GM12865 (cell line): ENCODE data around the gene RPS19BP1.
A peak's percentile ranks its signal among the peaks of the same experiment; 100 is the strongest.

Experiments
- DNase-seq: peaks from one replicate; pipeline ENCODE4 v3.0.0; 2010; ENCODE audit warnings: low read depth
- H3K4me3 ChIP-seq: 2 replicates; pipeline ENCODE4 v1.5.1; 2011; ENCODE audit warnings: mild to moderate bottlenecking, low read depth, low read length, control low read depth
- TF ChIP-seq, protein P1 (sequence below): IDR thresholded peaks from 2 replicates; pipeline ENCODE4 v1.5.1; 2011; ENCODE audit warnings: low read length, control low read depth, low read depth, inconsistent platforms; ENCODE audit not compliant: insufficient read depth; ENCODE audit errors: missing control alignments

The RPS19BP1 gene, protein sequence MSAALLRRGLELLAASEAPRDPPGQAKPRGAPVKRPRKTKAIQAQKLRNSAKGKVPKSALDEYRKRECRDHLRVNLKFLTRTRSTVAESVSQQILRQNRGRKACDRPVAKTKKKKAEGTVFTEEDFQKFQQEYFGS

DNA sequence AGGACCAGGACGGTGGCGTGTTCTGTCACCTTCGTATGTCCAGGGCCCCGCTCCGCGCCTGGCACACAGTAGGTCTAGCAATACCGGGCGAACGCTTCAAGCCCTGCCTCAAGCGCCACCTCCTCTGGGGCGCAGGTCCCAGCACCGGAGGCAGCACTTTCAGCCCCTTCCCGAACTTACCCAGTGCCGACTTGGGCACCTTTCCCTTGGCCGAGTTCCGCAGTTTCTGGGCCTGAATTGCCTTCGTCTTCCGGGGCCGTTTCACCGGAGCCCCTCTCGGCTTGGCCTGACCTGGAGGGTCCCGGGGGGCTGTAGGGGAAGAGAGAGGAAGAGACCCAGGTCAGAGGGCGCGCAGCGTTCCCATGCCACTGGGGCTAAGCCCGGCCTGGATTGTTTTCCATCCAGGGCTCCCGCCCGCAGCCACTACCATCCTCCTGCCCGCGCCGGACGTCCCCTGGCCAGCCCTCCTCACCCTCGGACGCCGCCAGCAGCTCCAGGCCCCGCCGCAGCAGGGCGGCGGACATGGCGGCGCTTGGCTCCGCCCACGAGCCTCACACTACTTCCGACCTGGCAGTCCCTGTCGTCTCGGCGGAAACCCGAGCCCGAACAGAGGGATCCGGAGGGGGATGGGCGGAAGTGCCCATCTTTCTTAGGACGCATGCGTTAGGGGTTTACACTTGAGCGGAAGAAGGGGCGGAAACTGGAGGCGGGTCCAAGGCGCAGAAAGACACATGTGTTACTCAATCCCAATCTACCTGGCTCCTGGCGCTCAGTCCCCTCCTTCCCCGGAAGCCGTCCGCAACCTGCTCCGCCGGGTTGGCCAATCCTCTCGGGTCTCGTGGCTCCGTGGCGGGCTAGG, at the start of gene RPS19BP1:
RPS19BP1 (minus strand) TSS at position 534 of the 859 bp plus-strand sequence; CDS start at position 524, 10 bp downstream.
- TF ChIP-seq, protein P1, sequence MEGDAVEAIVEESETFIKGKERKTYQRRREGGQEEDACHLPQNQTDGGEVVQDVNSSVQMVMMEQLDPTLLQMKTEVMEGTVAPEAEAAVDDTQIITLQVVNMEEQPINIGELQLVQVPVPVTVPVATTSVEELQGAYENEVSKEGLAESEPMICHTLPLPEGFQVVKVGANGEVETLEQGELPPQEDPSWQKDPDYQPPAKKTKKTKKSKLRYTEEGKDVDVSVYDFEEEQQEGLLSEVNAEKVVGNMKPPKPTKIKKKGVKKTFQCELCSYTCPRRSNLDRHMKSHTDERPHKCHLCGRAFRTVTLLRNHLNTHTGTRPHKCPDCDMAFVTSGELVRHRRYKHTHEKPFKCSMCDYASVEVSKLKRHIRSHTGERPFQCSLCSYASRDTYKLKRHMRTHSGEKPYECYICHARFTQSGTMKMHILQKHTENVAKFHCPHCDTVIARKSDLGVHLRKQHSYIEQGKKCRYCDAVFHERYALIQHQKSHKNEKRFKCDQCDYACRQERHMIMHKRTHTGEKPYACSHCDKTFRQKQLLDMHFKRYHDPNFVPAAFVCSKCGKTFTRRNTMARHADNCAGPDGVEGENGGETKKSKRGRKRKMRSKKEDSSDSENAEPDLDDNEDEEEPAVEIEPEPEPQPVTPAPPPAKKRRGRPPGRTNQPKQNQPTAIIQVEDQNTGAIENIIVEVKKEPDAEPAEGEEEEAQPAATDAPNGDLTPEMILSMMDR: no peak
- peak within 1 kb of the TSS; percentile 95 for H3K4me3 ChIP-seq
- DNase-seq: peak; percentile 100

DNA sequence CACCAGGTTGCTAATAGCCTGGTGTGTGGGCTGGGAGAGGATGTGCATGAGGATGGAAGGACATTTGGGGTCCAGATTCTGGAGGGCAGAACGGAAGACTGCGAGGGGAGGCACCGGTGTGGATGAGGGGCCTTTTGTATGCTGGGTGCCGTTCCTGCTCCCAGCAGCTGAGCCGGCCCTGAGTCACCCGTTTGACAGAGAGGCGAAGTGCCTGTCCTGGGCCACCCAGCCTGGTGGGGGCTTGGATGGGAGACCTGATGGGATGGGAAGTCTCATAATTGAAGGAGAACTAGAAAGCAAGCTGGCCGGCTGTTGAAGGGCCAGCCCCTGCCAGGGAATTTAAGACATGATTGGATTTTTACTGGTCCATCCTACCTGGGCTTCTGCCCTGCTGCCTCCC, 48.8 kb upstream of the RPS19BP1 start:
- no peak overlapping the region for H3K4me3 ChIP-seq
- TF ChIP-seq, protein P1: no peak
- DNase-seq: no peak

DNA sequence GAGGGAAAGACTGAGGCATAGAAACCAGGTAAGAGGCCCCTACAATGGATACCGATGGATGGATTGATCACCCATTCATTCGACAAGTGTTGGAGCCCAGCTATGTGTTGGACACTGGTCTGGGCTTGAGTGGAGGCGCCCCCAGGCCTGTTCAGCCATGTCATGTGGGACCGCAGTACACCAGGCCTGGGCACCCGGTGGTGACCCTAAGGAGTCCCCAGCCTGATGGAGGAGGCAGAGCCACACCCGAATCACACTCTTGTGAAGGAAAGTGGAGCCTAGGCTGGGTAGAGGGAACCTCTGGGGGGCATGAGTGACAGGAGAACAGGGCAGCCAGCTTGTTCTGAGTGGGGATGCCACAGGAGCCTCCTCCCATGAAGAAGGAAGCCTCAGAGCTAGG, 48.2 kb upstream of the RPS19BP1 start:
- TF ChIP-seq, protein P1: no peak
- H3K4me3 ChIP-seq: no peak overlapping the region
- DNase-seq: no peak

DNA sequence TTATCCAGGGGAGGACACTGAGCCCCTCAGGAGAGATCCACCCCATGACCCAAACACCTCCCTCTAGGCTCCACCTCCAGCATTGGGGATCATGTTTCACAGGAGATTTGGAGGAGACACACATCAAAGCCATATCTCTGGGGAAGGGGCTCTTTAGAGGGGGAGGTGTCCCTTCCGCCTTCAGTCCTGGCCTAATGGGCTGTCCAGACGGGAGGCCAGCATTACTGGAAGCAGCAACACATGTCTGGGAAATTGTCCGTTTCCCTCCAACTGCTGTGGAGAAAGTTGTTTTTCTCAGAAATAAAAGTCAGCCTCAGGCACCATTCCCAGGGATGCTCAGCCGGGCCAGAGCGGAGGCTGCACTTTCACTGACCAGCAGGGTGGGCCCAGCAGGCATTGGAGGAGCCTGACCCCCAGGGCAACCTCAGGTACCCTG, 47.5 kb upstream of the RPS19BP1 start:
- TF ChIP-seq, protein P1: no peak
- no peak for DNase-seq
- H3K4me3 ChIP-seq: no peak overlapping the region

DNA sequence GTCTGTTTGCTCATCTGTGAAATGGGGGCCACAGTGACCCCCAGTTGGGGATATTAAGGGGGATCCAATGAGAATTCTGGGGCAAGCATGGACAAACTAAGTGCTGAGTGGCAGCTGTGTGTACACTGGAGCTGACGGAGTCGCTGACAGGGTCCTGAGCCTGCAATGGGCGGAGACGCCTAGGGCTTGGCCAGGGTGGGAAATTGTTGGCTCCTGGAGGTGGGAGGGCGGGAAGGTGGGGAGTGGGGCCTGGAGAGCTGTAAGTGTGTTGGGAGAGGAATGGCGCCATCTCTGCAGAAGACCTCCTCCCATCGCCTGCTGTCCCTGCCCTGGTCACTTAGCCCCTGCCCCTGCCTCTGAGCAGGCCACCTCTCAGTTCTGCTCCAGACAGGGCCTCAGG, 45.4 kb upstream of the RPS19BP1 start:
- no peak for DNase-seq
- TF ChIP-seq, protein P1: no peak
- H3K4me3 ChIP-seq: no peak overlapping the region

DNA sequence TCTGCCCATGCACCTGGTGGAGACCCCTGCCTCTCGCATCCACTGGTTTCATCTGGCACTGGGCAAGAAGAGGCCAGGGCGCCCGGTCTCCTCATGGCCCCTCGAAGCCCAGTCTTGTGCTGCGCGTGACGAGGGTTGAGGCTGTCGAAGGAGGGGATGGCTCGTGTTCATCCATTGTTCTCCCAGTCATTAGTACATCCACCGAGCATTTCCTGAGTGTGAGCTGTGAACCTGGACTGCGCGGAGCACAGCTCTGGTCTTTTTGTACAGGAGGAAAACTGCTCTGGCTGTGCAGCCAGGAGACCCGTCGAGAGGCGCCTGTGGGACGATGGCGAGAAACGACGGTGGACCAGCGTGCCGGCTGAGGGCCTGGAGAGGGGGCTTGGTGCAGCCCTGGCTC, 44.8 kb upstream of the RPS19BP1 start:
- TF ChIP-seq, protein P1: no peak
- H3K4me3 ChIP-seq: no peak overlapping the region
- DNase-seq: no peak
